ENCODE data around the gene ZDHHC14. TPM values are rescaled to one million over a fixed set of nuclear protein-coding genes. Genes with fewer than 3 reads are reported as not detected.

ZDHHC14 gene
- total and polyA plus RNA-seq, 2 of the 8 experiments (the other 6 are each of a cell fraction or from before 2014, with no cell fraction given), result 2.9 to 5.3 TPM

DNA sequence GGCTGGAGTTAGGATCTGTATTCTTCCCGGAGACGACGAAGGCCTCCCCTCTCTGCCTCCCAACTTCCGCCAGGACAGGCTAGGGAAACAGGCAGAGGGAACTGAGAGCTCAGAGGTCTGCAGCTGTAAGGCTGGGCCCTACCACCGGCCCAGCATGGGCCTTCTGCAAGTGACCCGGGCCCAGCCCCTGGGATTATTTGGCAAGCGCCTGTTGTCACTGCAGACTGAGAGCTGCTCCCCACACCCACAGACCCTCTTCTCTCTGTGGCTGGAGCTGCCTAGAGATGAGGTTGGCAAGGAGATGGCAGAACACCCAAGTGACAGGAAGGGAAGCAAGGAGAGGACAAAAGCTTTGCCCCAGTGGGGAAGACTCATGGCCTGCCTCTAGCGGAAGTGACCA, 212.6 kb downstream of the ZDHHC14 start:
- H3K79me2 ChIP-seq (ENCODE audit: control insufficient read depth in 1 of 2, insufficient read depth in 2 of 2, low read length in 2 of 2), result no peaks in the 10 kb centered on the region
- TF ChIP-seq CHD1 (IDR thresholded peaks at IDR 0.05; ENCODE audit: low read depth, low read length) (no peak), YY1 (IDR thresholded peaks at IDR 0.05; ENCODE audit: low read depth, low read length) (no peak), CTBP2 (IDR thresholded peaks at IDR 0.05; ENCODE audit: borderline replicate concordance, insufficient read depth, insufficient read length, low read length) (no peak), SIX5 (IDR thresholded peaks at IDR 0.05; ENCODE audit: low read depth, low read length) (no peak), RAD21 (IDR thresholded peaks at IDR 0.05 in 1 of 2, conservative IDR thresholded peaks at IDR 0.05 in 1 of 2; ENCODE audit: low read depth in 2 of 2, low read length in 2 of 2) (no peak), CEBPB (IDR thresholded peaks at IDR 0.05; ENCODE audit: low read depth, low read length) (no peak), EGR1 (IDR thresholded peaks at IDR 0.05; ENCODE audit: borderline replicate concordance, low read depth, low read length) (no peak), ATF2 (IDR thresholded peaks at IDR 0.05; ENCODE audit: low read length) (no peak), CBX5 (IDR thresholded peaks at IDR 0.05; ENCODE audit: low read depth, low read length) (no peak), E2F6 (IDR thresholded peaks at IDR 0.05) (no peak), CHD2 (IDR thresholded peaks at IDR 0.05; ENCODE audit: low read length) (no peak)
- peaks cover 15 to 18% of the 10 kb centered on the region in 2 experiments for H3K9me3 ChIP-seq (ENCODE audit: insufficient read depth in 2 of 2, low read depth in 1 of 2, low read length in 1 of 2)
- no peak overlapping the region for H3K27ac ChIP-seq (ENCODE audit: low read depth, low read length)
- H3K9ac ChIP-seq (replicated peaks in 1 of 4; ENCODE audit: extremely low read depth in 1 of 4, low read depth in 3 of 4, low read length in 3 of 4), result no peak overlapping the region
- H2BK20ac ChIP-seq (ENCODE audit: low read length), result no peak overlapping the region
- H3K18ac ChIP-seq (ENCODE audit: extremely low read depth, low read length), result no peak overlapping the region; the same call in 1 of the 2 replicates
- H3K4me1 ChIP-seq (replicated peaks in 1 of 4; ENCODE audit: control insufficient read depth in 3 of 4, insufficient read depth in 4 of 4, low read length in 3 of 4), result peaks cover 0 to 2% (median 0%) of the 10 kb centered on the region in 4 experiments; a peak in 2 of 7 replicates
- no peak overlapping the region for H3K4me3 ChIP-seq (ENCODE audit: extremely low read depth in 1 of 4, insufficient read depth in 2 of 4, low read depth in 3 of 4, low read length in 4 of 4)
- ChIA-PET CTCF (ENCODE audit: partially characterized antibody) (interaction anchor here (1.0 to 5.3 kb wide), 7 partner anchors 8 to 132 kb away, joined by 3 to 34 read pairs (median 3); no protein-coding TSS in a partner anchor), POLR2A (ENCODE audit: partially characterized antibody) (interaction anchor here (0.7 to 1.5 kb wide), 2 partner anchors 41 to 194 kb away, joined by 3 read pairs; no protein-coding TSS in a partner anchor)
- no peaks in the 10 kb centered on the region for H4K20me1 ChIP-seq (replicated peaks in 1 of 2; ENCODE audit: control insufficient read depth in 1 of 2, insufficient read depth in 2 of 2, low read length in 2 of 2)
- H4K5ac ChIP-seq (ENCODE audit: insufficient read length, low read depth, low read length), result no peak overlapping the region
- no peak overlapping the region for H3K4me2 ChIP-seq (ENCODE audit: insufficient read depth in 1 of 2, low read depth in 2 of 2, low read length in 2 of 2)
- H3K56ac ChIP-seq (replicated peaks; ENCODE audit: insufficient read length, low read depth, low read length), result no peak overlapping the region
- no peak overlapping the region for H3K14ac ChIP-seq (ENCODE audit: insufficient read length)
- H4K8ac ChIP-seq (ENCODE audit: extremely low read depth, insufficient read depth, low read length), result no peak overlapping the region; the same call in 1 of the 2 replicates
- peak overlapping the region; percentile 38 for H4K91ac ChIP-seq (replicated peaks; ENCODE audit: insufficient read length, low read length)
- no peak overlapping the region for H3K4ac ChIP-seq (replicated peaks; ENCODE audit: insufficient read length, low read depth, low read length)
- H3K23me2 ChIP-seq (ENCODE audit: low read depth, low read length), result no peaks in the 10 kb centered on the region
- no peak overlapping the region for H2AFZ ChIP-seq (ENCODE audit: low read length)
- no peaks in the 10 kb centered on the region for H3K36me3 ChIP-seq (ENCODE audit: control insufficient read depth in 2 of 4, insufficient read depth in 4 of 4, low read length in 3 of 4)
- H2BK15ac ChIP-seq (ENCODE audit: low read length), result no peak overlapping the region
- no peaks in the 10 kb centered on the region for H3K27me3 ChIP-seq (replicated peaks in 1 of 4; ENCODE audit: control insufficient read depth in 3 of 4, extremely low read depth in 1 of 4, insufficient read depth in 3 of 4, low read length in 3 of 4)
- FAIRE-seq (no peak), DNase-seq (ENCODE audit: low read depth in 1 of 2, low spot score in 2 of 2) (no peak)
- H2BK5ac ChIP-seq (ENCODE audit: low read depth, low read length), result peak overlapping the region; percentile 60; the same call in 1 of the 2 replicates
- no peak overlapping the region for H3K23ac ChIP-seq (ENCODE audit: insufficient read length)
- H2AK5ac ChIP-seq (ENCODE audit: low read depth, low read length), result no peak overlapping the region
- H2BK120ac ChIP-seq (replicated peaks; ENCODE audit: low read depth, low read length), result no peak overlapping the region
- H2BK12ac ChIP-seq (ENCODE audit: low read depth, low read length), result no peak overlapping the region
- WGBS, 2 experiments (ENCODE audit: extremely low coverage in 1 of 2, insufficient coverage in 1 of 2, insufficient read length in 1 of 2, insufficient replicate concordance in 2 of 2, low coverage in 1 of 2, low lambda C conversion rate in 2 of 2, missing lambda C conversion rate in 1 of 2), result 92% methylated on average over 8 of the region's 8 CpGs; no CpG with 5 or more reads in 1 of the 2 experiments
- H3K79me1 ChIP-seq (ENCODE audit: low read depth, low read length), result no peaks in the 10 kb centered on the region
